Measurements from ENCODE around the gene ISCA1.

ISCA1 gene

GRCh38 chr9:86257391-86257790 lies 24.9 kb downstream of the ISCA1 start:
- Histone ChIP-seq H3K9me3 (ENCODE audit: severe bottlenecking) (no peaks in the 10 kb centered on the region), H3K36me3 (ENCODE audit: low read depth) (no peaks in the 10 kb centered on the region), H3K27ac (ENCODE audit: poor library complexity, severe bottlenecking) (no peak overlapping the region), H3K4me3 (ENCODE audit: severe bottlenecking) (no peak overlapping the region), H3K27me3 (ENCODE audit: insufficient read depth, poor library complexity, severe bottlenecking) (no peaks in the 10 kb centered on the region), H3K4me1 (ENCODE audit: insufficient read depth, poor library complexity, severe bottlenecking) (no peaks in the 10 kb centered on the region)
- no peak for TF ChIP-seq CTCF (IDR thresholded peaks at IDR 0.05; ENCODE audit: poor library complexity, severe bottlenecking)
- no peak for ATAC-seq (ENCODE audit: low read depth)
- no peak for DNase-seq (ENCODE audit: low spot score)

- TF ChIP-seq CTCF (IDR thresholded peaks at IDR 0.05; ENCODE audit: poor library complexity, severe bottlenecking), result no peak
- Histone ChIP-seq H3K27ac (ENCODE audit: poor library complexity, severe bottlenecking) (no peak overlapping the region), H3K27me3 (ENCODE audit: insufficient read depth, poor library complexity, severe bottlenecking) (no peaks in the 10 kb centered on the region), H3K36me3 (ENCODE audit: low read depth) (no peaks in the 10 kb centered on the region), H3K4me3 (ENCODE audit: severe bottlenecking) (no peak overlapping the region), H3K9me3 (ENCODE audit: severe bottlenecking) (no peaks in the 10 kb centered on the region), H3K4me1 (ENCODE audit: insufficient read depth, poor library complexity, severe bottlenecking) (no peaks in the 10 kb centered on the region)
- ATAC-seq (ENCODE audit: low read depth) (no peak), DNase-seq (ENCODE audit: low spot score) (no peak)
Observed at GRCh38 chr9:86256653-86257052, 25.7 kb downstream of the ISCA1 start.

GRCh38 chr9:86253577-86253976 lies 28.8 kb downstream of the ISCA1 start:
- no peak for TF ChIP-seq CTCF (IDR thresholded peaks at IDR 0.05; ENCODE audit: poor library complexity, severe bottlenecking)

GRCh38 chr9:86252870-86253269 lies 29.5 kb downstream of the ISCA1 start:
- Histone ChIP-seq H3K9me3 (ENCODE audit: severe bottlenecking) (no peaks in the 10 kb centered on the region), H3K36me3 (ENCODE audit: low read depth) (no peaks in the 10 kb centered on the region), H3K4me1 (ENCODE audit: insufficient read depth, poor library complexity, severe bottlenecking) (no peaks in the 10 kb centered on the region), H3K4me3 (ENCODE audit: severe bottlenecking) (no peak overlapping the region), H3K27me3 (ENCODE audit: insufficient read depth, poor library complexity, severe bottlenecking) (no peaks in the 10 kb centered on the region), H3K27ac (ENCODE audit: poor library complexity, severe bottlenecking) (no peak overlapping the region)
- DNase-seq (ENCODE audit: low spot score) (no peak), ATAC-seq (ENCODE audit: low read depth) (no peak)
- TF ChIP-seq CTCF (IDR thresholded peaks at IDR 0.05; ENCODE audit: poor library complexity, severe bottlenecking), result no peak

More at GRCh38 chr9:86253577-86253976, 28.8 kb downstream of the ISCA1 start:
- H3K9me3 ChIP-seq (ENCODE audit: severe bottlenecking), result no peaks in the 10 kb centered on the region
- H3K4me1 ChIP-seq (ENCODE audit: insufficient read depth, poor library complexity, severe bottlenecking), result no peaks in the 10 kb centered on the region
- no peak for DNase-seq (ENCODE audit: low spot score)
- no peaks in the 10 kb centered on the region for H3K27me3 ChIP-seq (ENCODE audit: insufficient read depth, poor library complexity, severe bottlenecking)
- no peaks in the 10 kb centered on the region for H3K36me3 ChIP-seq (ENCODE audit: low read depth)
- H3K27ac ChIP-seq (ENCODE audit: poor library complexity, severe bottlenecking), result no peak overlapping the region
- no peak overlapping the region for H3K4me3 ChIP-seq (ENCODE audit: severe bottlenecking)
- ATAC-seq (ENCODE audit: low read depth), result no peak

GRCh38 chr9:86250123-86250522 lies 32.2 kb downstream of the ISCA1 start:
- H3K27me3 ChIP-seq (ENCODE audit: insufficient read depth, poor library complexity, severe bottlenecking), result no peaks in the 10 kb centered on the region
- DNase-seq (ENCODE audit: low spot score) (no peak), ATAC-seq (ENCODE audit: low read depth) (no peak)
- H3K27ac ChIP-seq (ENCODE audit: poor library complexity, severe bottlenecking), result no peak overlapping the region
- no peaks in the 10 kb centered on the region for H3K9me3 ChIP-seq (ENCODE audit: severe bottlenecking)
- H3K4me3 ChIP-seq (ENCODE audit: severe bottlenecking), result no peak overlapping the region
- no peaks in the 10 kb centered on the region for H3K4me1 ChIP-seq (ENCODE audit: insufficient read depth, poor library complexity, severe bottlenecking)
- TF ChIP-seq CTCF (IDR thresholded peaks at IDR 0.05; ENCODE audit: poor library complexity, severe bottlenecking), result no peak
- H3K36me3 ChIP-seq (ENCODE audit: low read depth), result no peaks in the 10 kb centered on the region

Data from RWPE2 (cell line).